Gastrocnemius medialis (tissue), 4 donors: ENCODE measurements around the gene JADE1. TPM values are rescaled to one million over a fixed set of nuclear protein-coding genes. Genes with fewer than 3 reads are reported as not detected.

Experiments
- ATAC-seq, 2 donors: fragments of 150-250 bp; one replicate each; pipeline ENCODE4 v1.9.1; 2016
- DNase-seq, 2 donors: peaks; one replicate each; pipeline ENCODE4 v3.0.0-alpha.2; 2019
- H3K27ac ChIP-seq, 4 donors: fragments of 200-600 bp; sonication (generic); 1 replicate in 1 of 4; 2 replicates in 3 of 4; pipeline ENCODE4 v1.5.1; 2016 to 2018; ENCODE audit warnings: mild to moderate bottlenecking in 2 of 4, moderate library complexity in 1 of 4
- H3K27me3 ChIP-seq, 3 donors: fragments of 200-600 bp; sonication (generic) in 2 of 3; 1 replicate in 1 of 3; 2 replicates in 2 of 3; pipeline versions ENCODE4 v1.5.1 to v1.6.0; 2016 to 2019; ENCODE audit warnings: mild to moderate bottlenecking in 1 of 3, moderate library complexity in 1 of 3
- H3K36me3 ChIP-seq, 2 donors: fragments of 200-600 bp; sonication (generic) in 1 of 2; one replicate each; pipeline ENCODE4 v1.5.1; 2017 to 2018
- H3K4me1 ChIP-seq, 2 donors: fragments of 200-600 bp; sonication (generic) in 1 of 2; one replicate each; pipeline ENCODE4 v1.5.1; 2016 to 2017; ENCODE audit warnings: mild to moderate bottlenecking in 2 of 2
- H3K4me3 ChIP-seq, 4 donors: fragments of 200-600 bp; sonication (generic) in 3 of 4; 1 replicate in 1 of 4; 2 replicates in 3 of 4; pipeline ENCODE4 v1.5.1; 2016 to 2019; ENCODE audit warnings: mild to moderate bottlenecking in 2 of 4
- H3K9me3 ChIP-seq, 3 donors: fragments of 200-600 bp; sonication (generic) in 2 of 3; 1 replicate in 1 of 3; 2 replicates in 2 of 3; pipeline ENCODE4 v1.5.1; 2016 to 2019
- POLR2A ChIP-seq, 2 donors: fragments of 450-650 bp; IDR thresholded peaks; one replicate each; pipeline ENCODE4 v1.6.1; 2017; ENCODE audit warnings: antibody characterized with exemption in 2 of 2, mild to moderate bottlenecking in 2 of 2, moderate library complexity in 2 of 2
- in situ Hi-C, 4 donors: fragments of 200-750 bp; cut with MboI; loops; one replicate each; pipeline versions ENCODE4 v1.15.0 to v1.8.0; 2017; ENCODE audit warnings: low sequenced_read_pairs in 4 of 4
- intact Hi-C: fragments of 100-400 bp; cut with DNase I; formaldehyde crosslinking; loops from one replicate; pipeline ENCODE4 v1.15.1; 2023; ENCODE audit warnings: low total_unique reads
- total RNA-seq, 4 donors: library from RNA; depleted of rRNA; stranded (reverse); fragments of >200 nt; gene quantifications; one replicate each; pipeline versions ENCODE4 v1.1.0 to v1.2.3, GENCODE V29; 2016
- TF ChIP-seq, protein P1 (sequence below), 5 experiments: fragments of 450-650 bp in 3 of 5; fragments of 200-600 bp in 2 of 5; sonication (generic) in 2 of 5; IDR thresholded peaks in 4 of 5; conservative IDR thresholded peaks in 1 of 5; 1 replicate in 4 of 5; 2 replicates in 1 of 5; pipeline ENCODE4 v1.5.1; 2016 to 2019; ENCODE audit warnings: antibody characterized with exemption in 5 of 5, mild to moderate bottlenecking in 3 of 5, moderate library complexity in 3 of 5

Gene JADE1
- total RNA-seq, 4 donors from 2014 or later = 14.2 to 21.1 (median 14.9) TPM

DNA sequence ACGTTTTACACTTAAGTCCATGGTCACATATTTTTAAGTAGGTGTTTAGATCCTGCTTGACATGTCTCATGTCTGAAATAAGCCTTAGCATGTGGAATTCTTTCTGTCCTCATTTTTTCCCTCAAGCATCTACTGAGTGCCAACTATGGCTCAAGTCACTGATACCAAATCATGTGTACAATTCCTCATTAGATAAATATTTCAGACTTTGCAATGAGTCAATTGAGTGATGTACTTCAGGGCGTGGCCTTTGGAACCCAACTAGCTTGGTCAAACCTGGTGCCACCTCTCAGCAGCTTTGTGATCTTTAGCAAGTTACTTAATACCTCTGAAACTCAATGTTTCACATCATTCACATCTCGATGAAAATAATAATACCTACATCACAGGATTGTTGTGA lies 12.6 kb upstream of the JADE1 start:
- no peak for DNase-seq
- no peaks in the 10 kb centered on the region for H3K4me1 ChIP-seq
- H3K27ac ChIP-seq = no peak overlapping the region
- in situ Hi-C loops (no loop called here), intact Hi-C loops (no loop called here)
- H3K4me3 ChIP-seq = no peak overlapping the region
- no peaks in the 10 kb centered on the region for H3K27me3 ChIP-seq
- no peaks in the 10 kb centered on the region for H3K36me3 ChIP-seq
- no peaks in the 10 kb centered on the region for H3K9me3 ChIP-seq
- no peak for ATAC-seq
- no peak for TF ChIP-seq POLR2A (IDR thresholded peaks at IDR 0.05)
- TF ChIP-seq, protein P1, sequence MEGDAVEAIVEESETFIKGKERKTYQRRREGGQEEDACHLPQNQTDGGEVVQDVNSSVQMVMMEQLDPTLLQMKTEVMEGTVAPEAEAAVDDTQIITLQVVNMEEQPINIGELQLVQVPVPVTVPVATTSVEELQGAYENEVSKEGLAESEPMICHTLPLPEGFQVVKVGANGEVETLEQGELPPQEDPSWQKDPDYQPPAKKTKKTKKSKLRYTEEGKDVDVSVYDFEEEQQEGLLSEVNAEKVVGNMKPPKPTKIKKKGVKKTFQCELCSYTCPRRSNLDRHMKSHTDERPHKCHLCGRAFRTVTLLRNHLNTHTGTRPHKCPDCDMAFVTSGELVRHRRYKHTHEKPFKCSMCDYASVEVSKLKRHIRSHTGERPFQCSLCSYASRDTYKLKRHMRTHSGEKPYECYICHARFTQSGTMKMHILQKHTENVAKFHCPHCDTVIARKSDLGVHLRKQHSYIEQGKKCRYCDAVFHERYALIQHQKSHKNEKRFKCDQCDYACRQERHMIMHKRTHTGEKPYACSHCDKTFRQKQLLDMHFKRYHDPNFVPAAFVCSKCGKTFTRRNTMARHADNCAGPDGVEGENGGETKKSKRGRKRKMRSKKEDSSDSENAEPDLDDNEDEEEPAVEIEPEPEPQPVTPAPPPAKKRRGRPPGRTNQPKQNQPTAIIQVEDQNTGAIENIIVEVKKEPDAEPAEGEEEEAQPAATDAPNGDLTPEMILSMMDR (IDR thresholded peaks at IDR 0.05 in 4 of 5, conservative IDR thresholded peaks at IDR 0.05 in 1 of 5) = no peak

DNA sequence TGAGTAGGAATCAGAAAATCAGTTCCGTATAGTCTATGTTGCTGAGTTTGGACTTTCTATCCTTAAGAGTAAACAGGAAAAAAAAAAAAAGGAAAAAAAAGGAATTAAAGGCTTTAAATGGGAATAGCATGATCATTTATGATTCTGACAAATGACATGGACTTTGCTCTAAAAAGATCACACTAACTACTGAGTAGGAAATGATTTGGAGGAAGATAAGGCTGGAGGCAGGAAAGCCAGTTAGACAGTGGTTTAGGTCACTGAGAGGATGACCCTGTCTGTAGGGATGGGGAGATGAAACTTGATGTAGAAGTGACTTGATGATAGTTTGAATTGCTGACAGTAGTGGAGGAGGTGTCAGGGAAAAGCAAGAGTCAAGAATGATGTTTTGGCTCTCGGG lies 9.2 kb upstream of the JADE1 start:
- Histone ChIP-seq H3K36me3 (no peaks in the 10 kb centered on the region), H3K4me1 (no peaks in the 10 kb centered on the region), H3K27ac (no peak overlapping the region), H3K27me3 (no peaks in the 10 kb centered on the region), H3K4me3 (no peak overlapping the region), H3K9me3 (no peaks in the 10 kb centered on the region)
- no peak for ATAC-seq
- TF ChIP-seq, protein P1 (IDR thresholded peaks at IDR 0.05 in 4 of 5, conservative IDR thresholded peaks at IDR 0.05 in 1 of 5) = no peak
- TF ChIP-seq POLR2A (IDR thresholded peaks at IDR 0.05) = no peak
- in situ Hi-C loops (loop anchor here in 3 of 4 donors (25.0 kb wide), 3 partner anchors 238 to 513 kb away; partner anchors contain the start of genes C4orf33 (in 1 of the 3), PGRMC2 (in 1 of the 3) and SCLT1 (in 1 of the 3)), intact Hi-C loops (no loop called here)
- DNase-seq = no peak

GRCh38 chr4:128800701-128801284 lies 8.7 kb upstream of the JADE1 start:
- no peaks in the 10 kb centered on the region for H3K4me1 ChIP-seq
- H3K27ac ChIP-seq = no peak overlapping the region
- H3K27me3 ChIP-seq = no peaks in the 10 kb centered on the region
- TF ChIP-seq, protein P1 (IDR thresholded peaks at IDR 0.05 in 4 of 5, conservative IDR thresholded peaks at IDR 0.05 in 1 of 5) = no peak
- TF ChIP-seq POLR2A (IDR thresholded peaks at IDR 0.05) = no peak
- ATAC-seq (no peak), DNase-seq (no peak)
- no peaks in the 10 kb centered on the region for H3K9me3 ChIP-seq
- no peak overlapping the region for H3K4me3 ChIP-seq
- intact Hi-C loops = no loop called here
- H3K36me3 ChIP-seq = no peaks in the 10 kb centered on the region
- in situ Hi-C loops = loop anchor here in 3 of 4 donors (25.0 kb wide), 3 partner anchors 238 to 513 kb away; partner anchors contain the start of genes C4orf33 (in 1 of the 3), PGRMC2 (in 1 of the 3) and SCLT1 (in 1 of the 3)

GRCh38 chr4:128802680-128803628 lies 6.5 kb upstream of the JADE1 start:
- H3K27ac ChIP-seq = no peak overlapping the region
- intact Hi-C loops = no loop called here
- ATAC-seq = no peak

More at GRCh38 chr4:128802680-128803628, 6.5 kb upstream of the JADE1 start:
- Histone ChIP-seq H3K27me3 (no peaks in the 10 kb centered on the region), H3K36me3 (no peaks in the 10 kb centered on the region), H3K4me1 (no peaks in the 10 kb centered on the region), H3K4me3 (no peak overlapping the region), H3K9me3 (no peaks in the 10 kb centered on the region)
- TF ChIP-seq, protein P1 (IDR thresholded peaks at IDR 0.05 in 4 of 5, conservative IDR thresholded peaks at IDR 0.05 in 1 of 5) = no peak
- TF ChIP-seq POLR2A (IDR thresholded peaks at IDR 0.05) = no peak
- DNase-seq = no peak
- in situ Hi-C loops = loop anchor here in 3 of 4 donors (25.0 kb wide), 3 partner anchors 241 to 516 kb away; partner anchors contain the start of genes C4orf33 (in 1 of the 3), PGRMC2 (in 1 of the 3) and SCLT1 (in 1 of the 3)
